ENCODE results near the gene EEA1. TPM values are rescaled to one million over a fixed set of nuclear protein-coding genes. Genes with fewer than 3 reads are reported as not detected.

Gene EEA1
- total and polyA plus RNA-seq, 2 of the 4 experiments (the other 2 are of a cell fraction): 4.6 to 12.5 TPM

DNA sequence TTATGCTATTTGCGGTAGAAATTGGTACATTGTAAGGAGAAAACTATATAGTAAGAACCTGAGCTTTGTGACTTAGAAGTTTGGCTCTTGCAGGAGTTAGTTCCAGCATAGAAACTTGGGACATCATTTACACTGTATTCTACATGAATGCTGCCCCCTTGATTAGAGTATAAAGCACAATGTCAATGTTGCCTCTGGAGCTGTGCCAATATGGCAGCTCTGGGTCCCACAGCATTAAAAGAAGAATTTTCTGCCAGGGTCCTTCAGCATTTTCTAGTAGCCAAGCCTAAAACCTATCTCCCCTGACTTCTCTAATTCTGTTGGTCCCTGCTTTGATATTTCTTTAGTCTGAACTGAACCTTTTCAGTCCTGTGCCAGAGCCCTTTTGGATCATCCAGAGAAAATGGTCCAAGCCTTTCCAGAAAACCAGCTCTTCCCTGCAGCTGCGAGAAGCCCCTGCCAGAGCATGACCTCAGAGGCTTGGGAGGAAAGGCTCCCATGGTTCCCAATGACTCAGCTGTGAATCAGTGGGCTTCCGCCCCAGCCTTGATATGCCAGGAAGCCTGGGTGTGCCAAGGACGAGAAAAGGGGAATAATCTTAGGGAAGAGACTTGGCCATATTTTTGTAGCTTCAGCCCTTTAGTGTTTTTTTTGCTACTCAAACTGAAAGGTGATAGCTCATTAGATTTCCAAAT lies 183.1 kb downstream of the EEA1 start:
- ChIA-PET POLR2A (ENCODE audit: unreplicated experiment) (no interaction called here), CTCF (interaction anchor here (1.0 kb wide), 1 partner anchor 16 kb away, joined by 3 read pairs; no protein-coding TSS in a partner anchor)
- Histone ChIP-seq H3K9me1 (ENCODE audit: insufficient read depth, low read length) (0 out of 2 replicates have a peak, but pooled peaks cover 2% of the 10 kb centered on the region), H3K79me1 (ENCODE audit: low read depth in 1 of 2, low read length in 2 of 2) (no peaks in the 10 kb centered on the region), H2BK5ac (ENCODE audit: low read depth, low read length, poor library complexity, severe bottlenecking) (peak overlapping the region; percentile 61), H3K18ac (ENCODE audit: low read depth, low read length) (peak overlapping the region; percentile 31; the same call in 1 of the 2 replicates), H4K8ac (ENCODE audit: low read depth in 2 of 2, low read length in 2 of 2) (peak overlapping the region; percentile 39 to 49; a peak in 3 of 4 replicates), H2AK5ac (ENCODE audit: low read depth, low read length) (peak overlapping the region; percentile 53; the same call in 1 of the 2 replicates), H3K4me3 (ENCODE audit: insufficient read depth, low read depth, low read length) (no peak overlapping the region), H4K91ac (ENCODE audit: insufficient read depth, low read depth, low read length) (peak overlapping the region; percentile 64), H2BK15ac (ENCODE audit: low read depth, low read length) (no peak overlapping the region), H3K4me1 (ENCODE audit: control insufficient read depth, insufficient read depth, low read length) (peaks cover 3% of the 10 kb centered on the region; the same call in 1 of the 2 replicates), H3K23ac (ENCODE audit: low read depth, low read length) (peak overlapping the region; percentile 24), H3K27ac (ENCODE audit: insufficient read depth, low read length) (peak overlapping the region; percentile 16; the same call in 1 of the 2 replicates), H2AFZ (replicated peaks; ENCODE audit: low read length, poor library complexity) (peak overlapping the region; percentile 41), H3K9ac (ENCODE audit: low read depth, low read length) (no peak overlapping the region), H3K4me2 (ENCODE audit: low read depth, low read length) (peak overlapping the region; percentile 38; the same call in 1 of the 2 replicates), H3K14ac (replicated peaks; ENCODE audit: low read depth, low read length) (peak overlapping the region; percentile 65), H2BK120ac (ENCODE audit: low read depth, low read length) (peak overlapping the region; percentile 57; the same call in 1 of the 2 replicates), H3K9me3 (ENCODE audit: control insufficient read depth, insufficient read depth, low read length) (no peaks in the 10 kb centered on the region), H3K36me3 (ENCODE audit: control insufficient read depth, insufficient read depth, low read length) (no peaks in the 10 kb centered on the region), H2AK9ac (replicated peaks; ENCODE audit: low read depth, low read length, poor library complexity) (peak overlapping the region; percentile 70), H2BK20ac (ENCODE audit: low read depth, low read length) (peak overlapping the region; percentile 72; the same call in 1 of the 2 replicates), H3K27me3 (ENCODE audit: control insufficient read depth, insufficient read depth, low read length) (no peaks in the 10 kb centered on the region), H4K20me1 (ENCODE audit: insufficient read depth, low read length) (no peaks in the 10 kb centered on the region), H4K5ac (ENCODE audit: low read depth, low read length) (0 out of 2 replicates have a peak overlapping the region, but pooled peaks have one; percentile 10), H3K4ac (ENCODE audit: low read depth, low read length) (peak overlapping the region; percentile 31; the same call in 1 of the 2 replicates), H3K56ac (ENCODE audit: extremely low read depth, insufficient read depth, low read length) (no peak overlapping the region)
- intact Hi-C loops (cut with micrococcal nuclease): no loop called here
- peak; percentile 97 for DNase-seq
- TF ChIP-seq NFE2L2 (IDR thresholded peaks at IDR 0.05; ENCODE audit: low read depth, low read length) (peak; percentile 74), SMC3 (IDR thresholded peaks at IDR 0.05; ENCODE audit: low read depth, low read length) (no peak), FOS (IDR thresholded peaks at IDR 0.05; ENCODE audit: low read depth, low read length) (peak; percentile 95), MAZ (IDR thresholded peaks at IDR 0.05; ENCODE audit: borderline replicate concordance, low read depth, low read length) (peak; percentile 39; the same call in 1 of the 2 replicates), BHLHE40 (IDR thresholded peaks at IDR 0.05; ENCODE audit: low read depth, low read length) (peak; percentile 46; the same call in 1 of the 2 replicates), CHD1 (IDR thresholded peaks at IDR 0.05; ENCODE audit: low read depth, low read length) (no peak)
- TF ChIP-seq, protein P1, sequence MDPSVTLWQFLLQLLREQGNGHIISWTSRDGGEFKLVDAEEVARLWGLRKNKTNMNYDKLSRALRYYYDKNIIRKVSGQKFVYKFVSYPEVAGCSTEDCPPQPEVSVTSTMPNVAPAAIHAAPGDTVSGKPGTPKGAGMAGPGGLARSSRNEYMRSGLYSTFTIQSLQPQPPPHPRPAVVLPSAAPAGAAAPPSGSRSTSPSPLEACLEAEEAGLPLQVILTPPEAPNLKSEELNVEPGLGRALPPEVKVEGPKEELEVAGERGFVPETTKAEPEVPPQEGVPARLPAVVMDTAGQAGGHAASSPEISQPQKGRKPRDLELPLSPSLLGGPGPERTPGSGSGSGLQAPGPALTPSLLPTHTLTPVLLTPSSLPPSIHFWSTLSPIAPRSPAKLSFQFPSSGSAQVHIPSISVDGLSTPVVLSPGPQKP (IDR thresholded peaks at IDR 0.05; ENCODE audit: borderline replicate concordance, low read depth, low read length): 0 out of 2 replicates have a peak, but pooled peaks have one; percentile 30
- TF ChIP-seq, protein P2, sequence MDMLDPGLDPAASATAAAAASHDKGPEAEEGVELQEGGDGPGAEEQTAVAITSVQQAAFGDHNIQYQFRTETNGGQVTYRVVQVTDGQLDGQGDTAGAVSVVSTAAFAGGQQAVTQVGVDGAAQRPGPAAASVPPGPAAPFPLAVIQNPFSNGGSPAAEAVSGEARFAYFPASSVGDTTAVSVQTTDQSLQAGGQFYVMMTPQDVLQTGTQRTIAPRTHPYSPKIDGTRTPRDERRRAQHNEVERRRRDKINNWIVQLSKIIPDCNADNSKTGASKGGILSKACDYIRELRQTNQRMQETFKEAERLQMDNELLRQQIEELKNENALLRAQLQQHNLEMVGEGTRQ (IDR thresholded peaks at IDR 0.05; ENCODE audit: low read depth, low read length): no peak
- dilution Hi-C loops (cut with HindIII; ENCODE audit: low sequenced_read_pairs, unreplicated experiment): no loop called here
- peak; percentile 99 for ATAC-seq (ENCODE audit: low read depth)
- no CpG with 5 or more reads among the region's 4 CpGs for WGBS, 2 experiments (ENCODE audit: extremely low coverage in 2 of 2, insufficient read length in 1 of 2)
- in situ Hi-C loops (cut with MboI; ENCODE audit: low sequenced_read_pairs): no loop called here
- BruUV-seq (replicated peaks): no TSS peak
